Activated gamma-delta T cell treated with Interleukin-2 at 50 U/mL for 16 hours (primary cell): Measurements from ENCODE around the gene CHSY3.
"Not testable (repeated sequence)": the region's sequence is repeated elsewhere in the genome, so short reads cannot be mapped to it uniquely, and the experiment has no call there.

Source experiments
- DNase-seq: peaks from one replicate; pipeline ENCODE4 v3.0.0-alpha.2; 2020

Gene CHSY3

DNA sequence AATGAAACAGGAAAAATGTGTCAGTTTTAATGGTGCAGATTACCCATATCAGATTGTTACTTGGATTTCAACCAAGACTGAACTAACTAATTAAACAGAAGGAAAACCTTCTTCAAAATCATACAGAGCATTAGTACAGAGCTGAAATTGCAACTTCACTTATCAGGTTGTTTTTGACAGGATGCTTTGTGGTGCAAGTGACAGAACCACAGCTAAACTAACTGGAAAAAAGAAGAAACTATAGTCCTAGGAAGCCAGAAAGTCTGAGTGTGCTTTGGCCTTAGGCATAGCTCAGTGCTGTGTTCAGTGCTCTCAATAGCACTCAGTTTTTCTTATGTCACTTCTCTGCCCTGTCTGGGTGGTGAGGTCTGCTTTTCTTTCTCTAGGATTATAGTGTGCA, 267.4 kb downstream of the CHSY3 start:
- DNase-seq = no peak

DNA sequence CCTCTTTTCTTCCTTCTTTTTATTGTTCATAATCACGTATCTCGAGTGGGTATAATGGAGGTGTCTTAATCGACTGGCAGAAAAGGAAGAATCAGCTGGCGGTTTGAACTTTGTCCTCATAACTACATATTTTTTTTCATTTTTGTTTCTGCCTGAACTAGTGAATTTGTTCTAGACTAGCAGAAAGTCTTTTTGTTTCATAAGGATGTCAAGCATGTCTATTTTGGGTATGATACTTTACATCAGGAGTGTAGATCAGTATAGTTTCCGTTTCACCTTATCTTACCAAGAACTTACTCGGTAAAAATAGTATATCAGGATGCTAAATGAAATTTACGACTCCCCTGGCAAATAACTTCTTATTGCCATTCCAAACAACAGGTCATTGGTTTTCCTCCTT, 278.9 kb downstream of the CHSY3 start:
- no peak for DNase-seq

DNA sequence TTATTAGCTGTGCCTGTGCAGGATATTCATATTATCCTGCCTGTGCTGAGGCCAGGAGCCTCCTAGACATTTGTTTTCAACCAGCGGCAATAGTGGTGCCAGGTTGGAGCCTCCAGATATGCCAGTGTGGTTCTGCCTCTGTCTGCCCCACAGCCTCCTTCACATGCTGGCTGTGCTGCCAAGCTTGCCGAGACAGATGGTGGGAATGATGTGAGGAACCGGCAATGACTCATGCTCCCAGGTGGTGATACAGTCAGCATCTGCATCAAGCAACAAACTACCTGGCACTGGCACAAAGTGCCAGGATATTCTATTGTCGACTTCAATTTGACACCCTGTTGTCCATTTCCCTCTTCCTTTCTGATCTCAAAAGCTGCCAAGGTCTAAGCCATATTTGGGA, 285.7 kb downstream of the CHSY3 start:
- DNase-seq = no peak

DNA sequence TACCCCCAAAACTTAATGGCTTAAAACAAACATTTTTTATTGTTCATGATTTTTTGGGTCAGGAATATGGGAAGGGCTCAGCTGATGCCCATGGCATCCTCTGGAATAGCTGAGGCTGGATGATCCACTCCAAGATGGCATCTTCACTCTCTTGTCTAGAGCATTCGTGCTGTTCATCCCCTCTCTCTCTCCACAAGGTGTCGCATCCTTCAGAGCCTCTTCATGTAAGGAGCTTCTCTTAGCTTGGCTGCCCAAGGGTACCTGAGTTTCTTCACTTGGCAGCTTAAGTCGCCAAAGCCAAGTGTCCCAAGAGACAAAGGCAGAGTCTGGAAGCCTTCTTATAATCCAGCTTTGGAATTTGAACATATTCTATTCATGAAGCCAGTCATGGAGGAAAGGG, 294.7 kb downstream of the CHSY3 start:
- no peak for DNase-seq

DNA sequence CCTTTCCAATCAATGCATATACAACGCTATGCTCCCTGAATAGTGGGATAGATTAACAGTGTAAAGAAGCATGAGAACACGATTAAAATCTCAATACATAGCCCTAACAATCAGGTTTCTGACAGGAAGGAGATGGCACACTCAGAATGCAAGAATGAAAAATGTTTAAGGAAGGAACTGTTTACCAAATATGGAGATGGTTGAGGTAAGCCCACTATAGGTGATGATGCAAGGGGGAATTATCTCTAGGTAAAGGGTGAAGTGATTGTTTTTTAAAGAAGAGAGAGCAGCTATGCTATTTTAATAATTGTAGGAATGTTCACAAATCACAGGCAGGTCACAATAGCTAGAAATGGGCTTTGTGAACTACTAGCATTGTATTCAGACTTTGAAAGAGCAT, 302.4 kb downstream of the CHSY3 start:
- no peak for DNase-seq

DNA sequence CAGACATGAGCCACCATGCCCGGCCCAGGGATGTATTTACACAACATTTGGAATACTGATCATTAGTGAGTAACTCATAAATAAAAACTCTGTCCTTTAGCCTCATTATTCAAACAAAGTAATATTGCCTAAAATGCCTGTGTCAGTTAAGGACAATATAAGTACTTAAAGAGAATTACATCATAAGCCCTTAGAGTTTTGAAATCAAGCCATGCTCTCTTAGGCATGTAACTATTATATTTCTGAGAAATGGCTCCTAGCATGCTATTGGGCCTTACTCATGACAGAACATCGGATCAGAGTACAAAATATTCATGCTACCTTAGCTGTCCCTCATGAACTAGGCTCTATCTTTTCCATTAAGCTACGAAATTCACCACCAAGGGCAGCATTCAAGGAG, 309.3 kb downstream of the CHSY3 start:
- DNase-seq = no peak

DNA sequence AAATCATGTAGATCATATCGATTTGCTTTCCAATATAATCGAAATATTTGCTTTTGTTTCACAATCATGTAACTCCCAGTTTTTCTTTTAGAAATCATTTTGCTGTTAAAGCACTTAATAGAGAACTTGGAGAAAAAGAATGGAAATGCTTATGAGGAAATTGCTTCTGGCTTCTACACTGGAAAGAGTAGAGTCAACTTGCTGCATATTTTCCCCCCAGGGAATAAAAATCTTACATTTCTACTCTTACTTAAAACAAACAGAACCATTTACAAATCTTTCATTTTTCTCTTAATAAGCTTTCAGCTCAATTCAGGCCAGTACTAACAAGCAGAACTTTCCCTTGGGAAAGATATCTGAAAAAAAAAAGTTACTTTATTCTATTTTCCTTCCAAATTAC, 312.0 kb downstream of the CHSY3 start:
- DNase-seq = no peak

DNA sequence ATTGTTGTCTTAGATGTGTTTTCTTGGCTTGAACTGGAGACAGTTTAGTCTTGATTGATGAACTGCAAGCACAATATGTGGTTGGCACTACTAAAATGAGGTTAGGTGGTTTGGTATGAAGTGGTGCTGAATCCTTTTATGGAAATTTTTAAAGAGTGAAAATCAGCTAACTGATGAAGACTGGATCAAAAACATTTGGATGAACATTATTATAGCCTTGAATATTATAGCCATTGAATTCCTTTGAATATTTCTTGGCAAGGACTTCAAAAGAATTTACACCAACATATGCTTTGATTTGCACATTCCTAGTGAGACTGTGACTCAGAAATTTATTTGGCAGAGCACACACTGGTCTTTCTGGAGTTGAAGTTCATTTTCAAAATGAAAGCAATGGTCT, 318.3 kb downstream of the CHSY3 start:
- no peak for DNase-seq

DNA sequence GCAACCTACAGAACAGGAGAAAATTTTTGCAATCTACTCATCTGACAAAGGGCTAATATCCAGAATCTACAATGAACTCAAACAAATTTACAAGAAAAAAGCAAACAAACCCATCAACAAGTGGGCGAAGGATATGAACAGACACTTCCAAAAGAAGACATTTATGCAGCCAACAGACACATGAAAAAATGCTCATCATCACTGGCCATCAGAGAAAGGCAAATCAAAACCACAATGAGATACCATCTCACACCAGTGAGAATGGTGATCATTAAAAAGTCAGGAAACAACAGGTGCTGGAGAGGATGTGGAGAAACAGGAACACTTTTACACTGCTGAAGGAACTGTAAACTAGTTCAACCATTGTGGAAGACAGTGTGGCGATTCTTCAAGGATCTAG, 322.3 kb downstream of the CHSY3 start:
- not testable (repeated sequence) for DNase-seq

DNA sequence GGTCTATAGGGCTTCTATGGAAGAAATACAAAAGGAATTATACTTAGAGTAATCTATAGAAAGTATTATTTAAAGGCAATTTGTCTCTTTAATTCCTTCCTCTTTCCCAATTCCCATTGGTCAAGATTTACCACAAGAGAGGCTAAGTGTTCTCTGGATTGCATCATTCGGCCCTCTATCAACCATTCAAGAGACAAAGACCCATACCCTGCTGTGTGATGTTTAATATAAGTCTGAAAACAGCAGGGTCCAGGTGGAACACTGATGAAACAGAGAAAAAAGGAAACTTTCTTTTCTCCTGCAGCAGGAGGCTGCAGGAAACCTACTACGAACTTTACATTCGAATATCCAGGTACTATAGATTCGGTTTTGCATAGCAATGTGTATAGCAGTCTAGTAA, 323.4 kb downstream of the CHSY3 start:
- no peak for DNase-seq

DNA sequence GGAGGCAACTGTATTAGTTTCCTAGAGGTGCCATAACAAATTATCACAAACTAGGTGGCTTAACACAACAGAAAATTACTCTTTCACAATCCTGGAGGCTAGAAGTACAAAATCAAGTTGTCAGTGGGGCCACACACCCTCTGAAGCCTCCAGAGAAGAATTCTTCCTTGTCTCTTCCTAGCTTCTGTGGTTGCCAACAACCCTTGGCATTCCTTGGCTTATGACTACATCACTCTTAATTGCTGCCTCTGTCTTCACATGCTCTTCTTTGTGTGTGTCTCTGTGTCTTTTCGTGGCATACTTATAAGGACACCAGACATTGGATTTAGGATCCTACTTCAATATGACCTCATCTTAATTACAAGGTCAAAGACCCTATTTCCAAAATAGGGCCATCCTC, 327.5 kb downstream of the CHSY3 start:
- no peak for DNase-seq

DNA sequence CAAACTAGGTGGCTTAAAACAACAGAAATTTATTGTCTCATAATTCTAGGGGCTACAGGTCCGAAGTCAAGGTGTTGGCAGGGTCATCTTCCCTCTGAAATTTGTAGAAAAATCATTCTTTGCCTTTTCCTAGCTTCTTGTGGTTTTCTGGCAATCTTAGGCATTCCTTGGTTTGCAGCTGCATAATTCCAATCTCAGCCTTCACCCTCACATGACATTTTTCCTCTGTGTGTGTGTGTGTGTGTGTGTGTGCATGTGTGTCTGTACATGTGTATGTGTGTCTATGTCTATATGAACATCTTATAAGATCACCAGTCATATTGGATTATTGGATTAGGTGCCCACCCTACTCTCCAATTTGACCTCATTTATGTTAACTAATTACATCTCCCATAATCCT, 330.6 kb downstream of the CHSY3 start:
- no peak for DNase-seq
